Pancreas (tissue), 10 donors: ENCODE results near the gene CIRBP. TPM values are rescaled to one million over a fixed set of nuclear protein-coding genes. Genes with fewer than 3 reads are reported as not detected.

Experiments used
- ATAC-seq, 4 donors: fragments of 200-7000 bp; cut with Tn5 transposase; one replicate each; pipeline versions ENCODE4 v1.8.0 to v1.9.1; 2020; ENCODE audit warnings: mild to moderate bottlenecking in 4 of 4, moderate library complexity in 4 of 4
- DNase-seq, 6 donors: peaks; one replicate each; pipeline ENCODE4 v3.0.0-alpha.2; 2020
- FAIRE-seq: peaks from 2 replicates; lab custom pipeline; 2012; peaks lifted over from hg19 to GRCh38; lab: Jason Lieb, UNC
- H3K27ac ChIP-seq, 4 donors: fragments of 200-600 bp; sonication (generic); 1 replicate in 3 of 4; 2 replicates in 1 of 4; pipeline versions ENCODE4 v1.5.0 to v1.8.0; 2020
- H3K27me3 ChIP-seq, 4 donors: fragments of 200-600 bp; one replicate each; pipeline ENCODE4 v1.8.0; 2021
- H3K36me3 ChIP-seq, 3 donors: fragments of 200-600 bp; sonication (generic) in 1 of 3; one replicate each; pipeline versions ENCODE4 v1.5.0 to v1.8.0; 2020 to 2021
- H3K4me1 ChIP-seq, 3 donors: fragments of 200-600 bp; one replicate each; pipeline ENCODE4 v1.8.0; 2021
- H3K4me3 ChIP-seq, 4 donors: fragments of 200-600 bp; sonication (generic) in 2 of 4; one replicate each; pipeline versions ENCODE4 v1.5.0 to v1.8.0; 2020 to 2021
- H3K9me3 ChIP-seq, 4 donors: fragments of 200-600 bp; one replicate each; pipeline ENCODE4 v1.8.0; 2021
- WGBS, 2 donors: extraction: QIAGEN DNeasy Blood & Tissue Kit; methylation state at CpG; one replicate each; pipeline ENCODE4 v1.1.7; 2013; 5-methylcytosine and 5-hydroxymethylcytosine counted together
- intact Hi-C, 3 donors: fragments of 100-400 bp; cut with DNase I; formaldehyde crosslinking; loops; one replicate each; pipeline versions ENCODE4 v1.11.1 to v1.14.2; 2022
- polyA plus RNA-seq, 2 donors: library from polyadenylated mRNA; stranded (reverse); fragments of 200-250 nt; gene quantifications; one replicate each; pipeline ENCODE4 v1.2.3, GENCODE V29; 2013
- total RNA-seq, 6 donors: library from RNA; stranded (reverse); fragmentation: NEBNext Ultra II Directional in 4 of 6; extraction: Animal tissue kit (Norgen Biotek cat#: 25700) in 4 of 6; gene quantifications; one replicate each; pipeline versions ENCODE4 v1.2.1 to v1.2.4, GENCODE V29; 2021 to 2023
- TF ChIP-seq, protein P1 (sequence below), 4 donors: fragments of 200-600 bp; sonication (generic) in 3 of 4; IDR thresholded peaks; one replicate each; pipeline versions ENCODE4 v1.5.0 to v1.8.0; 2021; ENCODE audit warnings: antibody characterized with exemption in 4 of 4
- donor health status: healthy with polysubstance abuse.
- donor health status: DM: no; HTN: no; CAD: no; lungs with moderate emphysema.
- donor health status: DM: no; HTN: no; CAD: no.
- donor health status: control.
- donor health status: control.
- donor health status: Bipolar disorder and iron deficiency.
- donor health status: DM: yes; HTN: yes; CAD: no.
- donor health status: DM: no; HTN: no; CAD: no.
- donor health status: DM: no; HTN: no; CAD: no.
- donor health status: DM: yes; HTN: yes; CAD: no.

The CIRBP gene
- total and polyA plus RNA-seq, 8 donors, result 232 to 1,009 (median 539) TPM

DNA sequence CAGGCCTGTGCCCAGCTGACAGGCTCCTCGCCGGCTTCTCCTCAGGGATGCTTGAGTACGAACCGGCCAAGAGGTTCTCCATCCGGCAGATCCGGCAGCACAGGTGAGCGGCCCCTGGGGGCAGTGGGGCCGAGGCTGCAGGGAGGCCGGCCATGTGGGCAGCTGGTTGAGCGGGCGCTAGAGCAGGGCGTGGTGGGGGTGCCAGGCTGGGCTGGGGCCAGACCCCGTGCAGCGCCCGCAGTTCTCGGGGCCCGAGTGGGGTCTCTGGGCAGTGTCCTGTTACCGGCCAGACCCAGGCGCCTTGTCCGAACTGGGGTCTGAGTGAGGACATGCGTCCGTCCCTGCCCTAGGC, 47.3 kb upstream of the CIRBP start:
- peaks cover 0 to 5% (median 4%) of the 10 kb centered on the region in 3 donors for H3K4me1 ChIP-seq
- FAIRE-seq, result no peak
- H3K36me3 ChIP-seq, result peaks cover 5 to 20% (median 8%) of the 10 kb centered on the region in 3 donors
- H3K4me3 ChIP-seq, result no peak overlapping the region
- peak in 2 of 6 donors; percentile 47 to 82 for DNase-seq
- TF ChIP-seq, protein P1, sequence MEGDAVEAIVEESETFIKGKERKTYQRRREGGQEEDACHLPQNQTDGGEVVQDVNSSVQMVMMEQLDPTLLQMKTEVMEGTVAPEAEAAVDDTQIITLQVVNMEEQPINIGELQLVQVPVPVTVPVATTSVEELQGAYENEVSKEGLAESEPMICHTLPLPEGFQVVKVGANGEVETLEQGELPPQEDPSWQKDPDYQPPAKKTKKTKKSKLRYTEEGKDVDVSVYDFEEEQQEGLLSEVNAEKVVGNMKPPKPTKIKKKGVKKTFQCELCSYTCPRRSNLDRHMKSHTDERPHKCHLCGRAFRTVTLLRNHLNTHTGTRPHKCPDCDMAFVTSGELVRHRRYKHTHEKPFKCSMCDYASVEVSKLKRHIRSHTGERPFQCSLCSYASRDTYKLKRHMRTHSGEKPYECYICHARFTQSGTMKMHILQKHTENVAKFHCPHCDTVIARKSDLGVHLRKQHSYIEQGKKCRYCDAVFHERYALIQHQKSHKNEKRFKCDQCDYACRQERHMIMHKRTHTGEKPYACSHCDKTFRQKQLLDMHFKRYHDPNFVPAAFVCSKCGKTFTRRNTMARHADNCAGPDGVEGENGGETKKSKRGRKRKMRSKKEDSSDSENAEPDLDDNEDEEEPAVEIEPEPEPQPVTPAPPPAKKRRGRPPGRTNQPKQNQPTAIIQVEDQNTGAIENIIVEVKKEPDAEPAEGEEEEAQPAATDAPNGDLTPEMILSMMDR (IDR thresholded peaks at IDR 0.05), result no peak
- H3K27me3 ChIP-seq, result no peaks in the 10 kb centered on the region
- 77 to 84% methylated on average over 18 to 22 of the region's 22 CpGs for WGBS, 2 donors
- ATAC-seq, result no peak
- intact Hi-C loops, result no loop called here
- no peaks in the 10 kb centered on the region for H3K9me3 ChIP-seq
- no peak overlapping the region for H3K27ac ChIP-seq

DNA sequence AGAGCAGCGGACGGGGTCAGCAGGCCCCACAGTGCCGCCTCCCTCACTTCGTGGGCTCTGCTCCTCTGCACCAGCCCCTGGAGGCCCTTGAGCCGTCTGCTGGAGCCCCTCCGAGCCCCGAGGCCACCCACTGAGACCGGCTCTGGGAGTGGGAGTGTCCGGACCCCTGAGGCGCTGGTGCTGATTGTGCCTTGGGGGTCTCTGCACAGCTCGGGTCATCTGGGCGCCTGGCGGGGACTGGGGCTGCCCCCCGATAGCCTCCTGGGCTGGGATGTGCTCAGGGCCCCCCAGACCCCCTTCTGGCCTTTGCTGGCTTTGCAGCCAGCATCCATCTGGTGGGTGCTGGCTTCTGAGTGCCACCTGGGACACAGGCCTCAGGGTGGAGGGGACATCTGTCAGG, 46.7 kb upstream of the CIRBP start:
- Histone ChIP-seq H3K27me3 (no peaks in the 10 kb centered on the region), H3K4me1 (peaks cover 0 to 5% (median 4%) of the 10 kb centered on the region in 3 donors), H3K27ac (no peak overlapping the region), H3K9me3 (no peaks in the 10 kb centered on the region), H3K4me3 (no peak overlapping the region), H3K36me3 (peaks cover 5 to 21% (median 8%) of the 10 kb centered on the region in 3 donors)
- no peak for ATAC-seq
- FAIRE-seq, result no peak
- intact Hi-C loops, result no loop called here
- 86 to 90% methylated on average over 11 to 14 of the region's 14 CpGs for WGBS, 2 donors
- DNase-seq, result peak in 2 of 6 donors; percentile 33 to 73
- TF ChIP-seq, protein P1 (IDR thresholded peaks at IDR 0.05), result no peak

DNA sequence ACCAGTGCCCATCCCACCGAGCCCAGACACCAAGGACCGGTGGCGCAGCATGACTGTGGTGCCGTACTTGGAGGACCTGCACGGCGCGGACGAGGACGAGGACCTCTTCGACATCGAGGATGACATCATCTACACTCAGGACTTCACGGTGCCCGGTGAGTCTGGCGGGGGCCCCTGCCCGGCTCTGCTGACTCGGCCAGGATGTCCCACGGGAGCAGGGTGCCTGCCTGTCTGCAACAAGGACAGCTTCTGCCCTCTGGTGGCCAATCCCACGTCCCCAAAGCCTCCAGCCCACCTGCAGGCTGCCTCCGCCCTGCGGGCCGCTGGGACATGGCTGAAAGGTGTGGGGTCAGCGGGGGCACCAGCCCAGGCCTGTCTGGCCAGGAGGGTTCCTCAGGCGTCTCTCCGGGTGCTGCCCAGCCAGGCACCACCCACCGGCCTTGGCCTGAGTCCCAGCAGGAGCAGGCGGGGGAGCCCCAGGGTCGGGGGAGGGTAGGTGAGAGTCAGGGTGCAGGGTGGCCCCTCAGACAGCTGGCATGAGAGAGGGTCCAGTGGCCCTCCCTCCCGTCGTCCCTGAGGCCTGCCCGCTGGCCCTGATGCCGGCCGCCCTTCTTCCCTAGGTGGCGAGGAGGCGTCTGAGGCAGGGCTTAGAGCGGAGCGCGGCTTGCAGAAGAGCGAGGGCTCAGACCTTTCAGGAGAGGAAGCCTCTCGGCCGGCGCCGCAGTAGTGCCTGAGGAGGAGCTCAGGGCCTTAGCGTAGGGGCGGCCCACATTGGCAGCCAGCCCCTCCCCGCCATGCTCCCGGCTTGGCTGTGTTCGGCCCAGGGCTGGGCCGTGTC, 45.9 kb upstream of the CIRBP start:
- peak in 2 of 6 donors; percentile 53 to 83 for DNase-seq
- TF ChIP-seq, protein P1 (IDR thresholded peaks at IDR 0.05), result peak in 1 of 4 donors; percentile 6
- WGBS, 2 donors, result 80 to 82% methylated on average over 47 to 48 of the region's 48 CpGs
- H3K4me3 ChIP-seq, result no peak overlapping the region
- FAIRE-seq, result no peak
- H3K9me3 ChIP-seq, result no peaks in the 10 kb centered on the region
- intact Hi-C loops, result no loop called here
- no peak overlapping the region for H3K27ac ChIP-seq
- H3K4me1 ChIP-seq, result peaks cover 0 to 5% (median 4%) of the 10 kb centered on the region in 3 donors
- H3K36me3 ChIP-seq, result peaks cover 5 to 28% (median 8%) of the 10 kb centered on the region in 3 donors
- ATAC-seq, result no peak
- H3K27me3 ChIP-seq, result no peaks in the 10 kb centered on the region

DNA sequence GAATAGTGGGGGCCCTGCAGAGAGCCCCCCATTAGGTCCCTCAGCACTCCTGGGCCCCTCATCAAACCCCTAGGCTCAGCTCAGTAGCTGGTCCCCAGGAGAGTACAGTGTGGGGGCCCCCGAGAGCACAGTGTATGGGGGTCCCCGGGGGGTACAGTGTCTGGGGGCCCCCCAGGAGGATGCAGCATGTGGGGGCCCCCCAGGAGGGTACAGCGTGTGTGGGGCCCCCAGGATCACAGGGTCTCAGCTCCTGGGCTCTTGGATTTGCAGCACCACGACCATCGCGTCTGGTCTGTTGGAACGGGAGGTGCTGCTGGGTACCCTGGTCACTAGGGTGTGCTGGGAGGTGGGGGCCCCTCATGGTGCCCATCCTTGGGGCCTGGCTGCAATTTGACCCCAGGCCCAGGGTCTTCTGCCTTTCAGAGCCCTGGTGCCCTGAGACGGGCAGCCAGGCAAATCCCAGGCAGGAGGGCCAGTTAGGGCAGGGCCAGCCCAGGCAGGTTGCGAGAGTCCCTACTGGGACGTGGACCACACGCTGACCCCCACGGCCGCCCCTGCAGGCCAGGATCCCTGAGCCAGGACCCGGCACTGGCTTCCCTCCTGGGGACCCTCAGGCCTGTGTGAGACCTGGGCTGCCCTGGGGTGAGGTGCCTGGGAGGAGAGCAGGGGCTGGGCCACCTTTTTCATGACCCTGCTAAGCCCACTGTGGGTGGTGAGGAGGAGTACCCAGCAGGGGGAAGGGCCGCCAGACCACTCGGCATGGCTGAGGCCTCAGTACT, 44.9 kb upstream of the CIRBP start:
- no peaks in the 10 kb centered on the region for H3K27me3 ChIP-seq
- TF ChIP-seq, protein P1 (IDR thresholded peaks at IDR 0.05), result no peak
- DNase-seq (peak in 1 of 6 donors; percentile 78), ATAC-seq (no peak), FAIRE-seq (no peak)
- H3K9me3 ChIP-seq, result no peaks in the 10 kb centered on the region
- peaks cover 0 to 5% (median 4%) of the 10 kb centered on the region in 3 donors for H3K4me1 ChIP-seq
- peaks cover 5 to 28% (median 8%) of the 10 kb centered on the region in 3 donors for H3K36me3 ChIP-seq
- 90 to 93% methylated on average over 16 of the region's 16 CpGs for WGBS, 2 donors
- H3K27ac ChIP-seq, result no peak overlapping the region
- intact Hi-C loops, result no loop called here
- no peak overlapping the region for H3K4me3 ChIP-seq
